ENCODE data around the gene NUP214.

GRCh38 chr9:131197160-131197911 lies 72.0 kb downstream of the NUP214 start:
- TF ChIP-seq CTCF (IDR thresholded peaks at IDR 0.05): no peak
- no peak for TF ChIP-seq POLR2A (IDR thresholded peaks at IDR 0.05)

Data from uterus (tissue), 2 donors.